Measurements from ENCODE around the gene OR6P1. TPM values are rescaled to one million over a fixed set of nuclear protein-coding genes. Genes with fewer than 3 reads are reported as not detected.

The OR6P1 gene
- total RNA-seq, 1 donor from 2014 or later: not detected

- intact Hi-C loops (cut with DNase I): no loop called here
- DNase-seq (ENCODE audit: low spot score): no peak
These were observed 49.3 kb downstream of the OR6P1 start for GRCh38 chr1:158520955-158521665.

GRCh38 chr1:158520021-158520420 lies 50.4 kb downstream of the OR6P1 start:
- no peak for DNase-seq (ENCODE audit: low spot score)
- intact Hi-C loops (cut with DNase I): no loop called here

- intact Hi-C loops (cut with DNase I): no loop called here
- DNase-seq (ENCODE audit: low spot score): no peak
These were observed 53.4 kb downstream of the OR6P1 start for GRCh38 chr1:158516966-158517365.

Other genes with a start within 250 kb of the OR6P1 start
- not detected for gene CD1B, start 239.0 kb downstream of the OR6P1 start, total RNA-seq
- not detected for gene CD1E, start 216.7 kb downstream of the OR6P1 start, total RNA-seq
- not detected for gene OR10T2, start 171.1 kb downstream of the OR6P1 start, total RNA-seq
- not detected for gene OR10K2, start 144.3 kb downstream of the OR6P1 start, total RNA-seq
- not detected for gene OR10K1, start 108.7 kb downstream of the OR6P1 start, total RNA-seq
- gene OR10R2, start 98.4 kb downstream of the OR6P1 start, total RNA-seq: not detected
- not detected for gene OR6Y1, start 16.2 kb downstream of the OR6P1 start, total RNA-seq
- not detected for gene OR10X1, start 9.3 kb upstream of the OR6P1 start, total RNA-seq
- gene OR10Z1, start 34.7 kb upstream of the OR6P1 start, total RNA-seq: not detected
- gene SPTA1, start 116.1 kb upstream of the OR6P1 start, total RNA-seq: 0.43 TPM
- gene OR6K2, start 130.1 kb upstream of the OR6P1 start, total RNA-seq: not detected
- gene OR6K3, start 150.1 kb upstream of the OR6P1 start, total RNA-seq: not detected
- not detected for gene OR6K6, start 184.1 kb upstream of the OR6P1 start, total RNA-seq
- gene OR6N1, start 201.6 kb upstream of the OR6P1 start, total RNA-seq: not detected
- not detected for gene OR6N2, start 210.6 kb upstream of the OR6P1 start, total RNA-seq